ENCODE data around the gene RAPGEF5. TPM values are rescaled to one million over a fixed set of nuclear protein-coding genes. Genes with fewer than 3 reads are reported as not detected.

The RAPGEF5 gene
- total RNA-seq, 2 donors from 2014 or later, result 19.4 to 32.5 TPM

- TF ChIP-seq, protein P1, sequence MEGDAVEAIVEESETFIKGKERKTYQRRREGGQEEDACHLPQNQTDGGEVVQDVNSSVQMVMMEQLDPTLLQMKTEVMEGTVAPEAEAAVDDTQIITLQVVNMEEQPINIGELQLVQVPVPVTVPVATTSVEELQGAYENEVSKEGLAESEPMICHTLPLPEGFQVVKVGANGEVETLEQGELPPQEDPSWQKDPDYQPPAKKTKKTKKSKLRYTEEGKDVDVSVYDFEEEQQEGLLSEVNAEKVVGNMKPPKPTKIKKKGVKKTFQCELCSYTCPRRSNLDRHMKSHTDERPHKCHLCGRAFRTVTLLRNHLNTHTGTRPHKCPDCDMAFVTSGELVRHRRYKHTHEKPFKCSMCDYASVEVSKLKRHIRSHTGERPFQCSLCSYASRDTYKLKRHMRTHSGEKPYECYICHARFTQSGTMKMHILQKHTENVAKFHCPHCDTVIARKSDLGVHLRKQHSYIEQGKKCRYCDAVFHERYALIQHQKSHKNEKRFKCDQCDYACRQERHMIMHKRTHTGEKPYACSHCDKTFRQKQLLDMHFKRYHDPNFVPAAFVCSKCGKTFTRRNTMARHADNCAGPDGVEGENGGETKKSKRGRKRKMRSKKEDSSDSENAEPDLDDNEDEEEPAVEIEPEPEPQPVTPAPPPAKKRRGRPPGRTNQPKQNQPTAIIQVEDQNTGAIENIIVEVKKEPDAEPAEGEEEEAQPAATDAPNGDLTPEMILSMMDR (IDR thresholded peaks at IDR 0.05), result no peak
- no peaks in the 10 kb centered on the region for H3K9me3 ChIP-seq
- H3K27me3 ChIP-seq, result no peaks in the 10 kb centered on the region
- no peak overlapping the region for H3K27ac ChIP-seq
- no peak overlapping the region for H3K4me3 ChIP-seq
- H3K36me3 ChIP-seq, result no peaks in the 10 kb centered on the region
- no peak for DNase-seq (ENCODE audit: low spot score)
- H3K4me1 ChIP-seq, result peaks cover 0 to 10% of the 10 kb centered on the region in 2 donors
Observed at GRCh38 chr7:22238354-22239311, 118.3 kb downstream of the RAPGEF5 start.

- H3K4me3 ChIP-seq, result no peak overlapping the region
- H3K4me1 ChIP-seq, result peaks cover 0 to 11% of the 10 kb centered on the region in 2 donors
- TF ChIP-seq, protein P1 (IDR thresholded peaks at IDR 0.05), result no peak
- H3K36me3 ChIP-seq, result no peaks in the 10 kb centered on the region
- no peak overlapping the region for H3K27ac ChIP-seq
- H3K9me3 ChIP-seq, result no peaks in the 10 kb centered on the region
- no peak for DNase-seq (ENCODE audit: low spot score)
- no peaks in the 10 kb centered on the region for H3K27me3 ChIP-seq
Observed at GRCh38 chr7:22235134-22235533, 121.8 kb downstream of the RAPGEF5 start.

DNA sequence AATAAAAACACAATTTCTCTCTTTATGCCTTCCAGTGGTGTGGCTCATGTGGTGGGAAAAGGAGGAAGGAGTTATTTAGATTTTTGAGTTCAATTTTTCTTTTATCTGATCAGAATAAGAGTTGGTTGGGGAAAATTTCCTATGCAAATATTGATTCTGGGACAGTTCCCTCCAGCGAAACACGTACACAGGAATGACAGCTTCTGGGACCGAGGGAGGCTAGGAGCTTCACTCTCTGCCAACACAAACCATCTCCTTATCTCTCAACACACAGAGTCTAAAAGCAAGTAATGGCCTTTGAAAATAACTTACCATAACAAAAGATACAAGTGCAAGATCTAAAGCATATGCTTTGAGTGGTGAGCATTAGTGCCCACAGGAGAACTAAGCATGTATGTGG, 122.7 kb downstream of the RAPGEF5 start:
- H3K27me3 ChIP-seq, result no peaks in the 10 kb centered on the region
- DNase-seq (ENCODE audit: low spot score), result no peak

DNA sequence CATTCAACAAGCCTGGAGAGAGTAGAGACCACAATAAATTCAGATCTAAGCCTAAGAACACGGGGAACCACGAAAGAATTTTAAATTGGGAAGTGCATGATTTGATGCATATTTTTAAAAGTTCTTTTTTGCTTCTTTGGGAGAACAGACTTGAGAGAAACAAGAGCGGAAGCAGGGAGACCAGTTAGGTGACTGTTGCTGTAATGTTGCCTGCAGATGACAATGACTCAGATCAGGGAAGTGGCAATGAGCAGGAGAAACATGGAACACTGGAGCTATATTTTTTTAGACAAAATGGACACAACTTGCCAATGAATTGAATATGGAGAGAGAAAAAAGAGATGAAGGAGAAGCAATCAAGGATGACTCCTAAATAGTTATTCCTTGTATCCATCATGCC, 125.1 kb downstream of the RAPGEF5 start:
- H3K9me3 ChIP-seq, result no peaks in the 10 kb centered on the region
- no peak overlapping the region for H3K27ac ChIP-seq
- no peaks in the 10 kb centered on the region for H3K36me3 ChIP-seq
- no peaks in the 10 kb centered on the region for H3K27me3 ChIP-seq
- H3K4me1 ChIP-seq, result peaks cover 0 to 11% of the 10 kb centered on the region in 2 donors
- DNase-seq (ENCODE audit: low spot score), result no peak
- TF ChIP-seq, protein P1 (IDR thresholded peaks at IDR 0.05), result no peak
- no peak overlapping the region for H3K4me3 ChIP-seq

More for the DNA sequence above, 122.7 kb downstream of the RAPGEF5 start:
- Histone ChIP-seq H3K36me3 (no peaks in the 10 kb centered on the region), H3K27ac (no peak overlapping the region), H3K9me3 (no peaks in the 10 kb centered on the region), H3K4me3 (no peak overlapping the region), H3K4me1 (peaks cover 0 to 11% of the 10 kb centered on the region in 2 donors)
- TF ChIP-seq, protein P1 (IDR thresholded peaks at IDR 0.05), result no peak

DNA sequence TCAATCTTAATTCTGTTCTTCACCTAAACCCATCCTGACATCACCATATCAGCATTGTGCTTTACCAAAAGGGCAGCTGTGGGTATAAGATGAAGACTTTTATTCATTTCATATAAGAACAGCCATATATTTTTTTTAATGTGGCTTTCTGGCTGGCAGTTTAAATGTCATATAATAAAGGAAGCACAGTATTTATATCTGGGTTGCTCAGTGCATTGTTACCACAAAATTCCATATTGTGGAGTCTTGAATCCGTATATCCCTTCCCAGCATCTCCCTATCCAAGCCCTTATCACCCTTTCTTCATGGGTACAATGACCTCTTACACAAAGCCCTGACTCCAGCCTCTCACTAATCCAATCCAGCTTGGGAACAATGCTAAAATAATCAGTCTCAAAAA, 125.8 kb downstream of the RAPGEF5 start:
- no peak for DNase-seq (ENCODE audit: low spot score)
- H3K4me3 ChIP-seq, result no peak overlapping the region
- peaks cover 0 to 11% of the 10 kb centered on the region in 2 donors for H3K4me1 ChIP-seq
- no peaks in the 10 kb centered on the region for H3K36me3 ChIP-seq
- TF ChIP-seq, protein P1 (IDR thresholded peaks at IDR 0.05), result no peak
- no peaks in the 10 kb centered on the region for H3K27me3 ChIP-seq
- no peaks in the 10 kb centered on the region for H3K9me3 ChIP-seq
- no peak overlapping the region for H3K27ac ChIP-seq
